ENCODE results near the gene DHRS7B.
A peak's percentile ranks its signal among the peaks of the same experiment; 100 is the strongest.
"Not testable (repeated sequence)": the region's sequence is repeated elsewhere in the genome, so short reads cannot be mapped to it uniquely, and the experiment has no call there.

The DHRS7B gene, protein sequence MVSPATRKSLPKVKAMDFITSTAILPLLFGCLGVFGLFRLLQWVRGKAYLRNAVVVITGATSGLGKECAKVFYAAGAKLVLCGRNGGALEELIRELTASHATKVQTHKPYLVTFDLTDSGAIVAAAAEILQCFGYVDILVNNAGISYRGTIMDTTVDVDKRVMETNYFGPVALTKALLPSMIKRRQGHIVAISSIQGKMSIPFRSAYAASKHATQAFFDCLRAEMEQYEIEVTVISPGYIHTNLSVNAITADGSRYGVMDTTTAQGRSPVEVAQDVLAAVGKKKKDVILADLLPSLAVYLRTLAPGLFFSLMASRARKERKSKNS
- 5.0 to 14.6 (median 9.8) reads per million in 3 experiments for total RNA-seq

DNA sequence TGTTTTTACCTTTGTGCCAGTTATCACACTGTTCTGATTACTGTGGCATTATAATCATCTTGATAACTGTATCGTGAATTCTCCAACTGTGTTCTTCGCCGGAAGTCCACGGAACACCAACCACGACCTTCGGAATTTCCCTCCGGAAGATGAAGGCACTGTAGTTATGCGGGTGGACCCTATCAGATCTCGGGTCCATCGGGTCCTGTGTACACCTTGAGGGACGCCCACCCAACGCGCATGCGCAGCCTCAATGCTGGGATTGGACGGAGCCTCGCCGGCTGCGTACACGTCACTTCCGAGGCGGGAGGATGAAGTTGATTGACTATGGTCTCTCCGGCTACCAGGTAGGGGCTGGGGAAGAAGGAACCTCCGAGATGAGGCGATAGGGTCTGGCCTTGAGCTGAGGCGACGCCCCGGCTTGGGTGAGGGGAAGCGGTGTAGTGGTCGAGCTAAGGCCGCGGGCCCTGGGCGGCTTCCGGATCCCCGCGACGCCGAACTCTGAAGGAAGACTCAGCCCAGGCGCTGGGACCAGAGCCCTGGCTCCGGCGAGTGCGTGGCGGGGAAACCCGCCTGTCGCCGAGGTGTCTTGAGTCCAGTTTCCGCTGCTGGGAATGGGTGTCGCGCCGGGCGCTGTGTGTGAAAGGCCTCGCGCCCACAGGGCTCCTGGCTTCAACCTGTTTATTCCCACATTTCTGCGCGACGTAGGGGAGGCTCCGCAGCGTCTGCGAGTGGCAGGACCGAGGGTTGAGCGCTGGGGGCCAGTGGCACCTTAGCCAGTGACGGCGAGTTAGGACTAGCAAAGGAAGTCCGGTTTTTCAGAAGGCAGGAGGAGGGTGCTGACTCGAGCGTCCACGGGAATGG is at the start of gene DHRS7B:
DHRS7B (plus strand) TSS at position 320 of the 864 bp plus-strand sequence; CDS start at position 328, 8 bp downstream.
- peak; percentile 94 for DNase-seq

DNA sequence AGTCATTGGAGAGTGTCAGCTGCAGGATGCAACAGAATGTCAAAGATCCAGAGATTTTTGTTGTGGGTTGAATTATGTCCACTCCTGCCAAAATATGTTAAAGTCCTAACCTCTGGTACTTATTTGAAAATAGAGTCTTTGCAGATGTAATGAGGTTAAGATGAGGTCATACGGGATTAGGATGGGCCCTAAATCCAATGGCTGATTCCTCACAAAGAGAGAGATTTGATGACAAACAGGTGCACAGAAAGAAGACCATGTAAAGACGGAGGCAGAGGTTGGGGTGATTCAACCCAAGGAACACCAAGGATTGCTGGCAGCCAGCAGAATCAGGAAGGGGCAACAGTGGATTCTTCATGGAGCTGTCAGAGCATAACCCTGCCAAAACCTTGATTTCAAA is 49.5 kb upstream of the DHRS7B start:
- DNase-seq, result no peak

DNA sequence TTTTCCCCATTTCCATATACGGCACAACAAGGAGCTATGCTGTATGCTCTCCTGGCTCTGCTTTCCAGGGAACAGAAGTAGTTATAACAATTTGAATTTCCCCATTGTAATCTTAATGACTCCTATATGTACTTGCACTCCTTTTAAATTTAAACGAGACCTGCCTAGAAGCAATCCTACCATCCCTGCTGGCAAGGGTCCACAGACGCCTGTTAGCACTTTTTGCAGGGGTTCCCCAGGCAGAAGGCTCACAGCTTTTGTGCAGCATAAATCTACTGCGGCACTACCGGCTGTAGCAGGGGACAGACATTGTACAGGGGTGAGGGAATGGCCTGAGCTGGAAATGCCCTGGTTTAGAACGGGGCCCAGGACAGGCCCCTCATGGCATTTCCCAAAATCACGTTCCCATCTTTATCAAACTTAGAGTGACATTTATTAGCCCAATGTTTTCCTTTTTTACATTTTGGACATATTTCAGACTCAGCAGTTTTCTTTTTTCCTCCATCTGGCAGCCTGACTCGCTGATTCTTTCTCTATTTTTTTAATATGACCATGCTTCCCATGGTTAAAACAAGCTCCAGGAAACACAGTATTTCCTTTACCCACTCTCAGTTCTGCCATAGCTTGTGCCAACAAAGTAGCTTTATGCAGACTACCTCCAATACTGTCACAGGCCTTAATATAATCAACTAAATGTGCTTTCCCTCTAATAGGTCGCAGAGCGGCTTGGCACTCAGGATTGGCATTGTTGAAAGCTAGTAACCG is 48.6 kb upstream of the DHRS7B start:
- DNase-seq, result no peak

DNA sequence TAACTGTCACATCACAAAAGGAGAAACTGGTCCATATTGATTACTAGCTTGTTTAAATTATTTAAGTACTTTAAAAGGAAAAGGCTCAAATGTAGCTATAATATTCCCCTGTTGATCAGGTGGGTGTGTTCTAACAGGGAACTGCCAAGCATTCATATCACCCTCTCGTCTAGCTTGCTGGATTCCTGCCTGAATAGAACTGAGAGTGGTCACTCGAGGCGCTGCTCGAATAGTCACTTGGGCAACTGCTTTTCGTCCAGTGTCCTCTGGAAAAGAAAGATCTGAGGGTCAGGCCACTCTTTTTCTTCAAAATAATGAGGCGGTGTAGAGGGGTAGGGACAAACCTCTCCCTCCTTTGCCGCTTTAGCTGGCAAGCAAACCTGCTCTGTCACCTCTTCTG is 47.6 kb upstream of the DHRS7B start:
- DNase-seq, result no peak

DNA sequence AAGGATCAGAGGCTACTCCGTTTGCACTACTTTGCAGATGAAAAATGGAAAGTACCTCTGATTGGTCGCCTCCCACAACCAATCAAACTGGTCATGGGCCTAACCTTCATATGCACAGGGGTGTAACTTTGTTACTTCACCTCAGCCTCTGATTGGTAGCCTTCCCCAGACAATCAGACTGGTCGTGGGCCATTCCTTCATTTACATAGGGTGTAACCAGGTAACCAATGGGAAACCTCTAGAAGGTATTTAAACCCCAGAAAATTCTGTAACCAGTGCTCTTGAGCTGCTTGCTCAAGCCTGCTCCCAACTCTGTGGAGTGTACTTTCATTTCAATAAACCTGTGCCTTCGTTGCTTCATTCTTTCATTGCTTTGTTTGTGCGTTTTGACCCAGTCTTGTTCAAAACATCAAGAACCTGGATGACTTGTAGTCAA is 44.7 kb upstream of the DHRS7B start:
- no peak for DNase-seq

DNA sequence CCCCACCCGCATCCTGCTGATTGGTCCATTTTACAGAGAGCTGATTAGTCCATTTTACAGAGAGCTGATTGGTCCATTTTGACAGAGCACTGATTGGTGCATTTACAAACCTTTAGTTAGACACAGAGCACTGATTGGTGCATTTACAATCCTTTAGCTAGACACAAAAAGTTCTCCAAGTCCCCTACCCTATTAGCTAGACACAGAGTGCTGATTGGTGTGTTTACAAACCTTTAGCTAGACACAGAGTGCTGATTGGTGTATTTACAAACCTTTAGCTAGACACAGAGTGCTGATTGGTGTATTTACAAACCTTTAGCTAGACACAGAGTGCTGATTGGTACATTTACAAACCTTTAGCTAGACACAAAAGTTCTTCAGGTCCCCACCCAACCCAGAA is 41.5 kb upstream of the DHRS7B start:
- DNase-seq, result not testable (repeated sequence)

DNA sequence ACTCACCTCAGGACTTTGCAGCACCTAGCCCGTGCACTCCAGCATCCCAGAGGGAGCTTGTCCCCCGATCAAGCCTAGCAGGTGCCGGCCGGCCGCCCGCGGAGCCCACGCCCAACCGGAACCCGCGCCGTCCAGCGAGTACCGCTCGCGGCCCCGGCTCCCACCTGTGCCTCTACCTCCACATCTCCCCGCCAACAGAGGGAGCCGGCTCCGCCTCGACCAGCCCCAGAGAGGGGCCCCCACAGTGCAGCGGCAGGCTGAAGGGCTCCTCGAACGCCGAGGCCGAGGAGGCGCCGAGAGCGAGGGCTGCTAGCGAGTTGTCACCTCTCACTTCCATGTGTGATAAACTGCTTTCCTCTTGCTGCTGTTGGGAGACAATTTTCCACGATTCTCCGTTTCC is 41.1 kb upstream of the DHRS7B start:
- no peak for DNase-seq

DNA sequence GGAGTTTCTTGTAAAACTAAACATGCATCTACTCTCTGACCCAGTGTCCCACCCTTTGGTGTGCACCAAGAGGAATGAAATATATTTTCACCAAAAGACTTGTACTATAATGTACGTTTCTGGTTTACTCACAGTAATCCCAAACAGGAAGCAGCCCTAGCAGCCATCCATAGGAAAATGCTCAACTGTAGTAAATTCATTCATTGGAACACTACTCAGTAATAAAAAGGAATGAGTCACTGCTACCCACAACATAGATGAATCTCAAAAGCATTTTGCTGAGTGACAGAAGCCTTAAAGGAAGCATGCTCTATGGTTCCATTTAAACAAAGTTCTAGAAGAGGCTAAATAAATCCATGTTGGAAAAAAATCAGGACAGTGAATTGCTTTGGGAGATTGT is 37.6 kb upstream of the DHRS7B start:
- DNase-seq, result no peak

DNA sequence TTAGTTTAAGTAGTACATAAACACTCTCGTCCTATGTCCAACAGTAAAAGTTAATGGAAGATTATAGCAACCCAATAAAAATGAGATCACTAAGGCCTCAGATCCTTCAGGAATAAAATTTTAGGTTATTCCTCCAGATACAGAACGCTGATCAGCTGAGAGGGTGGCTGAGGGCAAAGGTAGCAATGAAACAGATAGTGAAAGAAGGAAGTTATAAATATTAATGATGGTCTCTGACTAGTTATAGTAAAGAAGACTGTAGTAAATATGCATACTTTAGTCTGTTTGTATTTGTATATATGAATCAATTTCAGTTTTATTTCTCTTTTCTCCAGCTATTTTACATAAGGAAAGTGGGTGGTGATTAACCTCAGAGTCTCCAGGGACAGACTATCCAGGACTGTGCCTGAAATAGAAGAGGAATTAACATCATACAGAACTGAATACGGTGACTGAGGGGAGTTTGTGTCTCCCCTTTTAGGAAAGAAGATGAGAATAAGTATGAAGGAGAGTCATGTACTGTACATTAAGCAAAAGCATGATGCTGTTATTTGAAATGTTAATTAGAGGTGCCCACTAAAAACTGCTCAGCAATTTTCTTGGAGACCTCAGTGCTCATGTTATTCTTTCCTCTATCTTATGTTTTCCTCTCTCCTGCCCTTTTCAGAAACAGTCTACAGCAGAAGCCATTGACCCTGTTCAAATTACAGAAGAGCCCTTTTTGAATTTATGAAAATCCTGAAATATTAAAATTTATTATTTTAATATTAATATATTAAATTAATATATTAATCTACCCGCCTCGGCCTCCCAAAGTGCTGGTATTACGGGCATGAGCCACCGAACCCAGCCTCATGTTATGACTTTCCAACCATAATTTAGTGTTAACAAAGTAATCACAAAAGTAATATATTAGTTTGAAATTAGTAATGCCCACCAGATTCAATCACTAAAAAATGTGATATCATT is 36.5 kb upstream of the DHRS7B start:
- no peak for DNase-seq

DNA sequence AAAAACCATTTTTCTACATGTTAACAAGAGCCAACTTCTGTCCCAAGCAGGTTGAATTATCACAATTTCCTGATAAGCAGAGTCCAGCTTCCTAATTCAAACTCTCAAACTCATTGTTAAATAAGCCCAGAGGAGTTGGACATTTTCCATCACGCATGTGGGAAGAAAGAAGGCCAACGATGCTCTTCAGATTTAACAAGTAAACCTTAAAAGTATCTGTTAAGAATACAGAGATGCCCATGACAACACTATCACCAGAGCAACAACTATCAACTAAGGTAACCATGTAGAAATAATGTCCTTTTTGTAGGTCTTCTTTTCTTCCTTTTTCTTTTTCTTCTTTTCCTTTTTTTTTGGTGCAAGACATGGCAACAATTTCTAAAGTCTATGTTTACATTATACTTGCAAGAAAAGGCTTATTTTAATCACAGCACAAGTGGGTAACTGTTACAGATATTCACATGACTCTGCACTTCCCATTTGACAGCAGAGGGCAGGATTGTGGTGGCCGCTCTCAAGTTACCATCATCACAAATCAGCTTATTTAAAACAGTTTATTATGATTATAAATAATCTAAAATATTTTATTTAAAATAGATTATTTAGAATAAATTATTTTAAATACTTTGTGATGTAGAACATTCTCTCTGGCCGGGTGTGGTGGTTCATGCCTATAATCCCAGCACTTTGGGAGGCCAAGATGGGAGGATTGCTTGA is 35.7 kb upstream of the DHRS7B start:
- DNase-seq, result no peak

DNA sequence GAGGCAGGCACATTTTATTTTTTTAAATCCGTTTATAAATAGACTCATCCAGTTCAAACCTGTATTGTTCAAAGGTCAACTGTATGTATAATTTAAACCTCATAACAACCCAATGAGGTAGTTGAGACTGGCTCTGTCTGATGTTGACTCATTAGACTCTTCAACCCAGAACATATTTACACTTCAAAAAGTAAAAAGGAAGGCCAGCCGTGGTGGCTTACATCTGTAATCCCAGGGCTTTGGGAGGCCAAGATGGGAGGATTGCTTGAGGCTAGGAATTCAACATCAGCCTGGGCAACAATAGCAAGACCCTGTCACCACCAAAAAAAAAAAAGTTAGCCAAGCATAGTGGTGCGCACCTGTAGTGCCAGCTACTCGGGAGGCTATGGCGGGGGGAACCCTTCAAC is 32.5 kb upstream of the DHRS7B start:
- DNase-seq, result no peak

DNA sequence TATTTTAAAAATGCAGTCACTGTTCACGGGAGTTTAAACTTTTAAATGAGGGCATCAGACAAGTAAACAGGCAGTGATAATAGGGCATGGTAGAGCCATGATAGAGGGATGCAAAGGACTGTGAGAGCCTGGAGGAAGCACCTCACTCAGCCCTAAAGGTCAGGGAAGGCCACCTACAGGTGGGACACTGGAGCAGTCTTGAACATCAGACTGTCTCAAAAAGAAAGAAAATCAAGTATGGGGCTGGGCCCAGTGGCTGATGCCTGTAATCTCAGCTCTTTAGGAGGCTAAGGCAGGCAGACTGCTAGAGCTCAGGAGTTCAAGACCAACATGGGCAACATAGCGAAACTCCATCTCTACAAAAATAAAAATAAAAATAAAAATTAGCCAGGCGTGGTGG is 31.0 kb upstream of the DHRS7B start:
- no peak for DNase-seq

DNA sequence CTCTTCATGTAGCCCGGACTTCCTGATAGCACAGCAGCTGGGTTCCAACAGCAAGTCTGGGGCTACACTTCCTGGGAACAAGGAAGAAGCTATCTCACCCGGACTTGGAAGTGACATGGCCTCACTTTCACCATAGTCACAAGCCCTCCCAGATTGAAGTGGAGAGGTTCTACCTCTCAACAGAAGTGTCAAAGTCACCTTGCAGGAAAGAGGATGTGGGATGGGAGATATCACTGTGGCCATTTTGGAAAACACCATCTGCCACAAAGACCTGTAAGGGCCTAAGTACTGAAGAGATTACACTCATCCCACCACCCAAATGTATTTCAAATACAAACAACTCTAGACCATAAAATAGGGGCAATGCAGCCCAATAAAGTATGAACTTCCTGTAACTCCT is 29.9 kb upstream of the DHRS7B start:
- no peak for DNase-seq

DNA sequence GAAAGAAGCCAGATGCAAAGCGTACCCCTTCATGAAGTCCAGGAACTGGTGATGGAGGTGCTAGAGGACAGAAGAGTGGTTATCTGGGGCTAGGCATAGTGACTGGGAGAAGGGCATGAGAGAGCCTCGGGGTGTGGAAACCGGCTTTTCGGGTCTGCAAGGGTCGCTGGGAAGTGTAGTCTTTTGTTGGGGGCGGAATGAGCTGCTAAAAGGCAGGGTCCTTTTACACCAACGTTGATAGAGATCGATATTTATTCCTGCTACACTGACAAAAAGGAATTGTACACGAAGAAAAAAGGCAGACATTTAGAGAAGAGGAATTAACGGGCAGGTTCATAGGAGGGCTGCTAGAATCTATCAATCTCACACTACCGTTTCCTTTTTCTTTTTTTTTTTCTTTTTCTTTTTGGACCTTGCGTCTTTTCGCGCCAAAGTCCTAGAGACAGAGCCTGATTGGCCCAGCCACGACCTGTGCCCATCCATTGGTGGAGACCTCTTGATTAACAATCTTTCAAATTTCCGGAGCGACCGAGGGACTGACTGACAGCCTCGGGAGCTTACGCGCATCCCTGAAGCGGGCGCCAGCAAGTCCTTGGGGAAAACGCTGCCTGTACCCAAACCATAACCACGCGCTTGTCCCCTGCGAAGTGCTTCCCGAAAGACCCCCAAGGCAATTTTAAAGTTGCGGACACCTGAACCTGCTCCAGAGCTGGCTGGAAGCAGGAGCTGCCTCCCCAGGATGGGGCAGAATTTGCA is 27.7 kb upstream of the DHRS7B start:
- peak; percentile 57 for DNase-seq

DNA sequence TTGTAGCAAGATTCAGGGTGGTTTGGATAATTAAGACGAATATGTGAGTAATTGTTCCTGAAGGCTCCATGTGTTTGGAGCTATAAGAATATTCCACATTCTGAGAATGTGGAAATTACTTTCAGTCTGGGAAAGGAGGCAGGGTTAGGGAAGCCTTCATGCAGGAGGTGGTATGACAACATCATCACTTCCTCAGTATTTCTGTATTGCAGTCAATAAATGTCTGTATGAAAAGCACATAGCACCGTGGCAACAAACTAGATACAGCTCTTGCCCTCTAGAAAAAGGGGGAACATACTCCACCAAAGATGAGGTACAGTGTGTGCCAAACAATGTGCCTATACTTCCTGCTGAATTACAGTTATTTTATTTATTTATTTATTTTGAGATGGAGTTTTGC is 26.1 kb upstream of the DHRS7B start:
- no peak for DNase-seq

DNA sequence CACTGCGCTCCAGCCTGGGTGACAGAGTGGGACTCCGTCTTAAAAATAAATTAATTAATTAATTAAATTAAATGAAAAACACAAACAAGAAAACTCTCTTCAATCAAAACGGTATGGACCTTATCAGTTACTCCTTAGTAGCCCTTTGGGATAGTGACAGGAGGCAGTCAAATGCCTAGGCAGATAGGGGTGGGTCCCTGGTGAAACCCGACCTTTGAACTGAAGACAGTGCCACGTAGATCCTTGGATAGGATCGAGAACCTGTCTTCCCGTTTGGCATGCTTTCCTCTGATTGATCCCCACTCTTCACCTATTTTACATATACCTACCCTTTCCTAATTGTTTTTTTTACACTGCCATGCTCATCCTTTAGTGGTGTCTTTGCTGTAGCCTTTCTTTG is 22.2 kb upstream of the DHRS7B start:
- no peak for DNase-seq

DNA sequence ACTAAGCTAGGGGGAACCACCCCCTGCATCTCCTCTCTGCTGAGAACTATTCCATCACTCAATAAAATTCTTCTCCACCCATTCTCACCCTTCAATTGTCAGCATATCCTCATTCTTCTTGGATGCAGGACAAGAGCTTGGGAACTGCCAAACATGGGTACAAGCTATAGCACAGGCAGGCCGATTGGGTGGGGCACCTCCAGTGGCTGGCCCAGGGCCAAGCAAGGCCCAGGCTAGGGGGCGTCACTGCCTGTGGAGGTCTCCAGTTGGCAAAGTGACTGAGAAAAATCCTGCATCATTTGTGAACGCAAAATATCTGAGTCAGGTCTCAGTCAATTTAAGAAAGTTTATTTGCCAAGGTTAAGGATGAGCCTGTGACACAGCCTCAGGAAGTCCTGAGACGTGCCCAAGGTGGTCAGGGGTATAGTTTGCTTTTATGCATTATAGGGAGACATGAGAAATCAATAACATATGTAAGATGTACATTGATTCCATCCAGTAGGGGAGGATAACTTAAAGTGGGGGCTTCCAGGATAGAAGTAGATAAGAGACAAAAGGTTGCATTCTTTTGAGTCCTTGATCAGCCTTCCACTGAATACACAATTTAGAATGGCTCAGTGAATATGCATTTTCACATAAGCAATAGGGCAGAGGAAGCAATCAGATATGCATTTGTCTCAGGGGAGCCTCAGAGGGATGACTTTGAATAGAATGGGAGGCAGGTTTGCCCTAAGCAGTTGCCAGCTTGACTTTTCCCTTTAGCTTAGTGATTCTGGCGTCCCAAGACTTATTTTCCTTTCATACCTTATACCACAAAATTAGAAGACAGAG is 21.5 kb upstream of the DHRS7B start:
- no peak for DNase-seq

DNA sequence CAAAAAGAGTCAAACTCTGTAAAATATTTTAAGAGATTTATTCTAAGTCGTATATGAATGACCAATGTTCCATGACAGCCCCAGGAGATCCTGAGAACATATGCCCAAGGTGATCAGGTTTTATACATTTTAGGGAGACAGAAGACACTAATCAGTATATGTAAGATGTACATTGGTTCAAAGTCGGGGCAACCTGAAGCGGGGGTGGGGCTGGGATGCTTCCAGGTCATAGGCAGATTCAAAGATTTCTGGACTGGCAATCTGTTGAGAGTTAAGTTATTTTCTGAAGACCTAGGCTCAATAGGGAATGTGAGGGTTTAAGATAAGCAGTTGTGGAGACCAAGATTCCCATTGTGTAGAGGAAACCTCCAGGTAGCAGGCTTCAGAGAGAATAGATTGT is 20.4 kb upstream of the DHRS7B start:
- no peak for DNase-seq

DNA sequence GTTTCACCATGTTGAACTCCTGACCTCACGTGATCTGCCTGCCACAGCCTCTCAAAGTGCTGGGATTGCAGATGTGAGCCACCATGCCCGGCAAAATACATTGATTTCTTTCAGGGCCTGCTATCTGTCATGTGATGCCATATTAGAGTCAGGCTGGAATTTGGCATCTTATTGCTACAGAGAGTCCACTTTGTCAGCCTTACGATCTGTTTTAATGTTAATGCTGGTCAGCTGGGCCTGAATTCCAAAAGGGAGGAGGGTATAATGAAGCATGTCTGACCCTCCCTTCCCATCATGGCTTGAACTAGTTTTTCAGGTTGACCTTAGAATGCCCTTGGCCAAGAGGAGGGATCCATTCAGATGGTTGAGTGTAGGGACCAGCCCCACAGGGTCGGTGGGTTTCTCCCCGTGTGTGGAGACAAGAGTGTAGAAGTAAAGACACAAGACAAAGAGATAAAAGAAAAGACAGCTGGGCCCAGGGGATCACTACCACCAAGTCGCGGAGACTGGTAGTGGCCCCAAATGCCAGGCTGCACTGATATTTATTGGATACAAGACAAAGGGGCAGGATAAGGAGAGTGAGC is 19.6 kb upstream of the DHRS7B start:
- DNase-seq, result not testable (repeated sequence)

Data from central memory CD4-positive, alpha-beta T cell (primary cell).